HL-60/S4 (cell line): ENCODE measurements around the gene EEF1AKMT2.

ENCODE experiments used
- in situ Hi-C: fragments of 300-500 bp; cut with MboI; formaldehyde crosslinking; loops from 2 replicates; pipeline ENCODE4 v1.14.3; 2022; ENCODE audit warnings: low sequenced_read_pairs

The EEF1AKMT2 gene

DNA sequence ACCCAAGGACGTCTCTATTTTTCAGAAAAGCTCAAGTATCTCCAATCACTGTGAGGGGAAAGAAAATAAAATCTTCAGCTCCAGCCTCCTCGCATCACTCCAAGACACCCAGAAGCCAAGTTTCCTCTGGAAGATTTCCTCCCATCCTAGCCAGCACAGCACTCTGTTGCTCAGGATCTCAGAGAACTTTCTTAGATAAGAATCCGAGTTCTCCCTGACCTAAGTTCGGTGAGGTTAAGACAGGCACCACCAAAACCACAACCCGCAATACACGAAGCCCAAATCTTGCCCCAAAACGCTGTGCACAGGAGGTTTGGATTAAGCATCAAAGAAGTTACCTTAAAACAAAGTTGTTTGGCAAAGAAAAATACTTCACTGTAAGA lies 51.7 kb downstream of the EEF1AKMT2 start:
- in situ Hi-C loops: loop anchor here (10.0 kb wide), 2 partner anchors 105 to 205 kb away; no protein-coding TSS in a partner anchor

DNA sequence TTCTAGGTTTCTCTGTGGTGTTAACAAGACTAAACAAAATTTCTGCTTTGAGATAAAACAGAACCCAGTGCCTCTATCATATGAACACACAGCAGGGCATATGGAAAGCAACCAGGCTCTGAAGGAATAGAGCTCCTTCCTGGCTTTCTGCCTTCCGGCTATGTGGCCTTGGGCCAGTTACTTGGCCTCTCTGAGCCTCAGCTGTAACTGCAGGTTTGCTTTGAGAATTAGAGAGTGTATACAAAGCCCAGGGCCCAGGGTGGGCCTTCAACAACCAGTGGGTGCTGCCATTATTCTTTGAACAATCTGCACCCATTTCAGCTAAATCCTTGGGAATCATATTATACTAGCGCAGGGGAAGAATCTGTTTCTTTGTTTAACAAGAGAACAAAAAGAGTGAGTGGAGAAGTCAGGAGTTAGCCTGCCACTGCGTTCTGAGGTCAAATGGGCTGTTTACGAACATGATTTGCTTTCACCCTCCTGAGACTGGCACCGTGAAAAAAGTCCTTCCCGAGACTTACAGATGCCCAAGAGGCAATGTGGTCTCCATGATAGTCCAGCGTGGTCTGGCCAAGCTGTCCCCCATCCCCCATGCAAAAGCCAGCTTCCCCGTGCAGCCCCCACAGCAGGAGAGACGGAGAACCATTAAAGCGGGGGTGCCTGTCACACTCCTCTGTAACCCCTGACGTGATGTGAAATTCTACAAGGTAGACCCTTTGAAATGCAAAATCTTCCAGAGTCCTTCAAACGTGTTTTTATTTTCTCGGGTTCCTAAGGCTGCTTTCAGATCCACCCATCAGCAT lies 52.4 kb downstream of the EEF1AKMT2 start:
- in situ Hi-C loops: loop anchor here (10.0 kb wide), 1 partner anchor 105 kb away; no protein-coding TSS in a partner anchor

DNA sequence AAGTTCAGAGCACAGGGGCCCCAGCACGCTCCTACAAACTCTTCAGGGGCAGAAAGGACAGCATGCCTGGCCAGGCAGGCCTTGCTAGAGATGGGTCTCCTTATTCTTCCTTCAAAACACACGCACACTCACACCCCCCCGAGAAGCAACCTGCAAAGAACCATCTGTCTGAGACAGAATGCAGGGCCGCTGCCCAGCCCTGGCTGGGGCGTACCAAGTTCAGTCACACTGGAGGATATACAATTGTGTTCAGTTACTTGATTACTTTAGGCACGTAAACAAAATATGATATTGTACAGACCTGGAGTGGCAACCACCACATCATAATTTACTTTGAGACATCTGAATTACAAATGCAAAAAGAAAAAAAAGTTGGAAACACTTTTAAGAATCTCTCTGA lies 53.2 kb downstream of the EEF1AKMT2 start:
- in situ Hi-C loops: loop anchor here (10.0 kb wide), 1 partner anchor 104 kb away; no protein-coding TSS in a partner anchor

- in situ Hi-C loops: loop anchor here (10.0 kb wide), 1 partner anchor 103 kb away; no protein-coding TSS in a partner anchor
Measured at GRCh38 chr10:124737708-124738107, 54.0 kb downstream of the EEF1AKMT2 start.

- in situ Hi-C loops: loop anchor here (10.0 kb wide), 1 partner anchor 102 kb away; no protein-coding TSS in a partner anchor
Measured at GRCh38 chr10:124737221-124737620, 54.5 kb downstream of the EEF1AKMT2 start.

- in situ Hi-C loops: loop anchor here (10.0 kb wide), 1 partner anchor 102 kb away; no protein-coding TSS in a partner anchor
Measured at GRCh38 chr10:124736491-124737136, 55.1 kb downstream of the EEF1AKMT2 start.

- in situ Hi-C loops: loop anchor here (10.0 kb wide), 1 partner anchor 101 kb away; no protein-coding TSS in a partner anchor
Measured at GRCh38 chr10:124735491-124736286, 56.0 kb downstream of the EEF1AKMT2 start.

DNA sequence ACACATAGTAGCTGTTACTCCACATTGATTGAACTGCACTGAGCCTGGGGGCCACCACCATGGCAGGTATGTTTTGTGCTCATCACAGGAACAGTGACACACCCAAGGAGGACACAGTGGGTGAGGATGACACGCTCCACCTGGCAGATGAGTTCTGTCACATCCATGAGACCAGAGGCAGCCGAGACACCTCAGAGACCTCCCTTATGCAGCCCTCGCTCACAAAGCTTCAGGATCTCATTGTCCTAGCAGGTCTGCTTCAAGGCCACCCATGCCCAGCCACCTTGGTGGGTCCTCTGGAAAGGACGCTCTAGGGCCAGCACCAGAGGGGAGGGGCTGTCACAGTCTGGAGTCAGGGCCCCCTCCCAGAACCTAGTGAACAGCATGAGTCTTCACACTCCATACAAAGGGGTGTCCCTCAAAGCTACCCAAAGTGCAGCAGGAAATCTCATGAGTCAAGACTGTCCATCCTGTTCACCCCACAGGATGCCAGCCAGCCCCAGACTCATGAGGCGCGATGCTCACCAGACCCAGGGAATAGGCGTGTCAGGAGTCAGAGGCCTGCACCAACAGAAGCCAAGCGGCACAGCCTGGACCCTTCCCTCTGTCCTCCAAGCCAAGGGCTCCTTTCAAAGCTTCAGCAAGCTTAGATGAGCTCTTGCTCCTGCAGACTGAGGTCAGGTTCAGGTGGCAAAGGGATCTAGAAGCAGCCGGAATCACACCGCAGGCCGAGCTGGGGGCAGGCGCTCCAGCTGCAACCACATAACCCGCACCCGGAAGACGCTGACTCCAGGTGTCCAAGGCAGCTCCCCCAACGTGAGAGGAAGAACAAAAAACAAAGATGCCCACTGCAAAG lies 57.1 kb downstream of the EEF1AKMT2 start:
- in situ Hi-C loops: loop anchor here (10.0 kb wide), 1 partner anchor 100 kb away; no protein-coding TSS in a partner anchor

- in situ Hi-C loops: loop anchor here (10.0 kb wide), 1 partner anchor 99 kb away; no protein-coding TSS in a partner anchor
Measured at GRCh38 chr10:124733571-124734245, 58.0 kb downstream of the EEF1AKMT2 start.

DNA sequence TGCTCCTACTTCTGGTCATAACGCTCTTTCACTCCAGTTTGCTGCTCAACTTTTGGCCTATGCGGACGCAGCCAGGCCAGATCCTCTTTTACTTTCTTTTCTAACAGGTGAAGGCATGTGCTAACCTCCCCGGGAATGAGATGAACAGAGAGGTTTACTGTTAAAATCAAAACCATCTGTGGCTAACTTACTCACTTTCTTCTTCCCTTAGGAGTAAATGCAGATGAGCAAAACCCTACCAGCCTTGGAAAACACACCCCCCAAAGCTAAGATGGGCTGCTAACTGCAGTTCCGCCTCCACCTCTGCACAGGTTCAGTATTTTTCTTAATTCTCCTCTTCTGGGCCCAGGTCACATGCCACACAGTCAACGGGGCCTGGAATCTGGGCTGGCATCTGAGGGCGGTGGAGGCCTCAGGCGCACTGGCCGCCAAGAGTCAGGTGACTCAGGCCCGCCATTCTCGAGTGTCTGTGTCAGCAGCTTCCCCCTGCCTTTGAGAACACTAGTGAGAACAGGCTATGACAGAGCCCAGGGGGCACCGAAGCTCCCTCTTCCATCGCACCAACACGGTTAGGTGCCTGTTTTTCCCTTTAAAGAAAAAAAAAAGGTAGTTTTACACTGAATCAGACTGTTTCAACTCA lies 58.6 kb downstream of the EEF1AKMT2 start:
- in situ Hi-C loops: loop anchor here (10.0 kb wide), 1 partner anchor 98 kb away; no protein-coding TSS in a partner anchor

DNA sequence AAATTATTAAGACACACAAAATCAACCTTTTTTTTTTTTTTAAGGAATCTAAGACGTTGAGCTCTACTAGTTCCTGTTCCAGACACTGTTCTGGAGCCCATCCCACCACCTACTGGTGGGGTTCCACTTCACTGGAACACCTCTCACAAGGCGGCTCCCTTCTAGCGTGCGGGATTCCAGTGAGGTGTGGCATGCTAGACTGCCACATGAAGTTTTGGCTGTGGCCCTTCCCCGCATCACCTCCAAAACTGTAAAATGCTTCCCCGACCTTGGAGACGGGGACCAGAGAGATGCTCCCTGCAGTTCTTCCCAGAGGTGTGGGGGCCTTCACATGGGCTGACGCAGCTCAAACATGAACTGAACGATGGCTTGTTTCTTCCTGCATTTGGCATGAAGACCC lies 60.1 kb downstream of the EEF1AKMT2 start:
- in situ Hi-C loops: loop anchor here (10.0 kb wide), 1 partner anchor 97 kb away; no protein-coding TSS in a partner anchor

DNA sequence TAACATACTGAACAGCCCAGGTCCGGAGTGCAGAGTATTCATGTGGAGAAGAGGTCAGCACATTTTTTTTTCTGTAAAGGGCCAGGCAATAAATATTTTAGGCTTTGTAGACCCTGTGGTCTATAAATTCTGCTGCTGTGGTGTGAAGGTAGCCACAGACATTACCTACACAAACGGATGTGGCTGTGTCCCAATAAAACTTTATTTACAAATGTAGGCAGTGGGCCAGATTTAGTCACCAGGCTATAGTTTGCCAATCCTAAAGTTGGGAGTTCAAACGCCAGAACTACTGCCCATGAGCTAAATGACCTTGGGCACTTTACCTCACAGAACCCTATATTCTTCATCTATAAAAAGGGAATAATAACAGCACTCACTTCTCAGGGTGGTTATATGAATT lies 60.9 kb downstream of the EEF1AKMT2 start:
- in situ Hi-C loops: loop anchor here (10.0 kb wide), 1 partner anchor 96 kb away; no protein-coding TSS in a partner anchor

- in situ Hi-C loops: no loop called here
Measured at GRCh38 chr10:124728830-124729661, 62.6 kb downstream of the EEF1AKMT2 start.

DNA sequence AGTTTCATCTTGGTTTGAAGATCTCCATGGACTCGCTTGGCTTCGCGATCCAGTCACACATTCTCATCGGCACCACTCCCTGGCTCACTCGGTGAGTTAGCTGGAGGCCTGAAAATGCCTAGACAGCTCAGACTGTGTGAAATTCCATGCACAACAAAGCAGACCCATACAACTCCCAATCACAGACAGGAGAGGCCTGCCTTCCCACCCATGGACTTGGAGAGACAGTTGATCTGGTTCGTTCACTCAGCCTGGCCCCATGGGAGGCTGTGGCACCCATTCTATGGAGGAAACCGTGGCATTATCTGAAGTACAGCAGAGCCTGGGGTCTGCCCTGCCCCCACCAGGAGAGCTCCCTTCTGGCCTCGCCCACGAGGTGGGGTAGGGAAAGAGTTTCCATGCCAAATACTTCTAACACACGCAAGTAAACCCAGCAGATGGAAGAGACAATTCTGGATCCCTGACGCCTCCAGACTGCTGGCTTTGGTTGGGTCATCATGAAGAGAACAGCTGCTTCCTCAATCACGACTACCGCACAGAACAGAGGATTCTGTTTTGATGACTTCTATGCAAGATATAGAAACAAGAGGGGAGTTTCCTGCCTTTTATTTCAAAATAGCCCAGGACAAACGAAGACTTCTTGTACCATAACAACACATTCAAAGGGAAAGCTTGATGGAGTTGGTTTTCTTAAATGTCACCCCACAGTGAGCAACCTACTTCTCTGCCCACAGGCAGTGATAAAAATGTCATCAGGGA lies 63.4 kb downstream of the EEF1AKMT2 start:
- in situ Hi-C loops: no loop called here

GRCh38 chr10:124727361-124727960 lies 64.2 kb downstream of the EEF1AKMT2 start:
- in situ Hi-C loops: no loop called here

GRCh38 chr10:124725791-124726190 lies 65.9 kb downstream of the EEF1AKMT2 start:
- in situ Hi-C loops: no loop called here

- in situ Hi-C loops: no loop called here
Measured at GRCh38 chr10:124725171-124725631, 66.5 kb downstream of the EEF1AKMT2 start.
